GM23248 (cell line): Measurements from ENCODE around the gene GDF9. TPM values are rescaled to one million over a fixed set of nuclear protein-coding genes. Genes with fewer than 3 reads are reported as not detected.

Source experiments
- DNase-seq: peaks from one replicate; pipeline ENCODE4 v3.0.0-alpha.2; 2015
- H2AFZ ChIP-seq: fragments of 200-600 bp; sonication (generic); 2 replicates; pipeline ENCODE4 v1.6.1; 2016; ENCODE audit warnings: antibody characterized with exemption
- H3F3A ChIP-seq: fragments of 200-600 bp; sonication (generic); 2 replicates; pipeline ENCODE4 v1.6.1; 2016; ENCODE audit warnings: mild to moderate bottlenecking, antibody characterized with exemption, mixed run types; ENCODE audit not compliant: insufficient read depth
- H3K27ac ChIP-seq: fragments of 200-600 bp; sonication (generic); 2 replicates; pipeline ENCODE4 v1.5.1; 2016; ENCODE audit warnings: mild to moderate bottlenecking
- H3K27me3 ChIP-seq: fragments of 200-600 bp; sonication (generic); replicated peaks from 2 replicates; pipeline ENCODE4 v1.6.1; 2016; ENCODE audit warnings: mild to moderate bottlenecking; ENCODE audit not compliant: insufficient read depth
- H3K36me3 ChIP-seq: fragments of 200-600 bp; sonication (generic); 2 replicates; pipeline ENCODE4 v1.6.1; 2016; ENCODE audit warnings: low read depth, mild to moderate bottlenecking
- H3K4me1 ChIP-seq: fragments of 200-600 bp; sonication (generic); 2 replicates; pipeline ENCODE4 v1.6.1; 2016; ENCODE audit warnings: mild to moderate bottlenecking; ENCODE audit not compliant: insufficient read depth
- H3K4me2 ChIP-seq: fragments of 200-600 bp; sonication (generic); one replicate; pipeline ENCODE4 v1.6.1; 2016; ENCODE audit warnings: mild to moderate bottlenecking; ENCODE audit not compliant: unreplicated experiment
- H3K4me3 ChIP-seq: fragments of 200-600 bp; sonication (generic); 2 replicates; pipeline ENCODE4 v1.5.1; 2016; ENCODE audit warnings: mild to moderate bottlenecking
- H3K79me2 ChIP-seq: fragments of 200-600 bp; sonication (generic); 2 replicates; pipeline ENCODE4 v1.6.1; 2016; ENCODE audit warnings: mild to moderate bottlenecking; ENCODE audit not compliant: insufficient read depth
- H3K9ac ChIP-seq: fragments of 200-600 bp; sonication (generic); 2 replicates; pipeline ENCODE4 v1.6.1; 2016; ENCODE audit warnings: mild to moderate bottlenecking
- H3K9me2 ChIP-seq: fragments of 200-600 bp; sonication (generic); 2 replicates; pipeline ENCODE4 v1.6.1; 2016; ENCODE audit warnings: mixed run types, mild to moderate bottlenecking, moderate library complexity; ENCODE audit not compliant: insufficient read depth
- H3K9me3 ChIP-seq: fragments of 200-600 bp; sonication (generic); one replicate; pipeline ENCODE4 v1.6.1; 2017; ENCODE audit warnings: low read depth
- H4K20me1 ChIP-seq: fragments of 200-600 bp; sonication (generic); 2 replicates; pipeline ENCODE4 v1.6.0; 2016; ENCODE audit not compliant: insufficient read depth
- EZH2 ChIP-seq: fragments of 200-600 bp; sonication (generic); IDR thresholded peaks from 2 replicates; pipeline ENCODE4 v1.6.1; 2018; ENCODE audit warnings: antibody characterized with exemption, mild to moderate bottlenecking; ENCODE audit not compliant: insufficient read depth, poor library complexity, severe bottlenecking
- EZH2phosphoT487 ChIP-seq: fragments of 200-600 bp; sonication (generic); IDR thresholded peaks from 2 replicates; pipeline ENCODE4 v1.6.1; 2018; ENCODE audit warnings: antibody characterized with exemption, moderate library complexity, mild to moderate bottlenecking, low read depth; ENCODE audit not compliant: insufficient read depth
- WGBS, 2 experiments: methylation state at CpG; one replicate each; pipeline ENCODE4 v1.1.6; 2015 to 2017; ENCODE audit warnings: low lambda C conversion rate in 2 of 2, low coverage in 1 of 2; ENCODE audit errors: missing lambda C conversion rate in 2 of 2; 5-methylcytosine and 5-hydroxymethylcytosine counted together
- in situ Hi-C: fragments of 300-500 bp; cut with MboI; formaldehyde crosslinking; loops from 2 replicates; pipeline ENCODE4 v1.15.0; 2020
- polyA plus RNA-seq: library from polyadenylated mRNA; unstranded; fragments of >200 nt; fragmentation: Nextera tagmentation; extraction: Ambion mirVana; gene quantifications from 2 replicates; pipeline ENCODE4 v1.2.1, GENCODE V29; 2016
- total RNA-seq: library from RNA; depleted of rRNA; stranded (reverse); fragments of >200 nt; shearing (Covaris generic); gene quantifications from 2 replicates; pipeline ENCODE4 v1.2.3, GENCODE V29; 2014

The GDF9 gene
- total and polyA plus RNA-seq, 2 experiments from 2014 or later = 0.32 TPM; not detected in 1

DNA sequence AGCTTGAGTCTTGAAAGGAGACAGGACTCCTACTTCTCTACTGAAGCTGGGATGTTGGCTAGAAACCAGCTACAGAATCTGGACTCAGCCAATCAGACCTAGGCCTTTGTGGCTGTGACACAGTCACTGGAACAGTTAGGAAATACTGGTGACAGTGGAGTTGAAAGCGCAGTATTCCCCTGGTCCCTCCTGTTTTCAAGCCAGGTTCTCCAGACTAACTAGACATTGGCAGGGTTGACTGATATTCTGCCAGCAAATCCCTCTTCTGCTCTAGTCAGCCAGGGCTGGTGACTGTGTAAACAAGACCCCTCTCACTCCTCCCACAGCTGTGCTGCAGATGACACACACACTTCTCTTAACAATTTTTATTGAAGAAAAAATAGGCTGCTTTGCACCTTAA, 44.5 kb downstream of the GDF9 start:
- no peak overlapping the region for H3K27ac ChIP-seq
- DNase-seq = peak; percentile 59
- no peaks in the 10 kb centered on the region for H3K27me3 ChIP-seq
- no peak overlapping the region for H3K9ac ChIP-seq
- no peak overlapping the region for H2AFZ ChIP-seq
- H3K4me2 ChIP-seq = no peak overlapping the region
- no peaks in the 10 kb centered on the region for H4K20me1 ChIP-seq
- H3K9me3 ChIP-seq = no peaks in the 10 kb centered on the region
- WGBS, 2 experiments = 59 to 63% methylated on average over 1 of the region's 1 CpG
- no peaks in the 10 kb centered on the region for H3K9me2 ChIP-seq
- peaks cover 11% of the 10 kb centered on the region for H3F3A ChIP-seq
- TF ChIP-seq EZH2 (no peak), EZH2phosphoT487 (no peak)
- in situ Hi-C loops = loop anchor here (25.0 kb wide), 1 partner anchor 434 kb away; no protein-coding TSS in a partner anchor
- no peak overlapping the region for H3K4me3 ChIP-seq
- no peaks in the 10 kb centered on the region for H3K36me3 ChIP-seq
- no peaks in the 10 kb centered on the region for H3K4me1 ChIP-seq
- no peaks in the 10 kb centered on the region for H3K79me2 ChIP-seq

- Histone ChIP-seq H3F3A (peaks cover 14% of the 10 kb centered on the region), H3K4me1 (no peaks in the 10 kb centered on the region), H3K9ac (no peak overlapping the region), H3K27me3 (no peaks in the 10 kb centered on the region), H3K4me3 (no peak overlapping the region), H3K9me2 (no peaks in the 10 kb centered on the region), H4K20me1 (no peaks in the 10 kb centered on the region), H2AFZ (no peak overlapping the region), H3K4me2 (no peak overlapping the region), H3K36me3 (no peaks in the 10 kb centered on the region), H3K9me3 (no peaks in the 10 kb centered on the region), H3K79me2 (no peaks in the 10 kb centered on the region), H3K27ac (no peak overlapping the region)
- TF ChIP-seq EZH2 = no peak
- no peak for TF ChIP-seq EZH2phosphoT487
- 92 to 96% methylated on average over 3 of the region's 3 CpGs for WGBS, 2 experiments
- in situ Hi-C loops = loop anchor here (25.0 kb wide), 1 partner anchor 434 kb away; no protein-coding TSS in a partner anchor
- DNase-seq = no peak
Measured at GRCh38 chr5:132821350-132821749, 44.9 kb downstream of the GDF9 start.

DNA sequence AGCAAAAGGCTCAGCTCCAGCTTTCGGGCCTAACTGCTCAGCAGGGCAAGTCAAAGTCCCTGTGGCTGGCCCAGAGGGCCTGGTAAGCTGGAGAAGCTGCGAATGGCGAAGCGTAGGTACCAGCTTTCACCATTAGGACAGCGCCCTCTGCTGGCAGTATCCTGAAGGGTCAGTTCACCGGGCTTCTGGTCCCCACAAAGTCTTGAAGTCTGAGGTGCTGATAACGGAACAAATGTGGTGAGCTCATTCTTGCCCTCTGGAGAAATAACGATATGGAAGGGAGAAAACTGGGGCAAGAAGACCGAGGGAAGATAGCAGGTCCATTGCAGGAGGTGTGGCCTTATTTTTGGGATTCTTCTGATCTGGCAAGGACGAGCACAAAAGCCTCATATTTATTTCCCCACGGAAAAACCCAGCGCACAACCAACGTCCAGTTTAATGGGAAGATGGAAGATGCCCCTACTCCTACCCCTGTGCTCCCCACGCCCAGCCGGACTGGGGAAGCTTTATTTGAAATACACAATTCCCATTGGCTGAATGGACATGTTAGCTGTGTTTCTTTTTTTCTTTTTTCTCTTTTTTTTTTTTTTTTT, 46.0 kb downstream of the GDF9 start:
- Histone ChIP-seq H3K9me3 (no peaks in the 10 kb centered on the region), H3K4me2 (no peak overlapping the region), H3F3A (peaks cover 21% of the 10 kb centered on the region), H3K9me2 (no peaks in the 10 kb centered on the region), H3K36me3 (no peaks in the 10 kb centered on the region), H3K9ac (no peak overlapping the region), H3K27me3 (no peaks in the 10 kb centered on the region), H3K4me1 (peaks cover 7% of the 10 kb centered on the region; the same call in 1 of the 2 replicates), H3K79me2 (no peaks in the 10 kb centered on the region), H2AFZ (no peak overlapping the region), H3K4me3 (no peak overlapping the region), H4K20me1 (no peaks in the 10 kb centered on the region), H3K27ac (no peak overlapping the region)
- no peak for TF ChIP-seq EZH2
- no peak for TF ChIP-seq EZH2phosphoT487
- WGBS, 2 experiments = 30 to 33% methylated on average over 15 of the region's 15 CpGs
- in situ Hi-C loops = loop anchor here (25.0 kb wide), 1 partner anchor 433 kb away; no protein-coding TSS in a partner anchor
- DNase-seq = peak; percentile 92

DNA sequence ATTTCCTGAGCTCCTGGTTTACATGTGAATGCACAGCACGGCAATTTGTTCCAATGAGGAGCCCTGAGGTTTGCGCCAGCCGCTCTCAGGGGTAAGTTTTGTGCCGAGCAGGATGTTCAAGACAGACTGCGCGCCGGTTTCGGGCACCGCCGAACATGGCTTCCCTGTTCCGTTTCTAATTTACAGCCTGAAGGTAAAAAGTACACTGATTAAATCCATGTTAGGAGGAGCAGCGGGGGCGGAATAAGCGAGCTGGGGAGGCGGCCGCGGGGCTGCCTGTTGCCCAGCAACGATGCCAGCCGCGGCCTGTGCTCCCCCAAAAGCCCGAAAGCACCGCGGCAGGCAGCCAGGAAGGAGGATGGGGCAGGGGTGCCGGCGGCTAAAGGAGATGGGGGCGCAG, 46.8 kb downstream of the GDF9 start:
- no peaks in the 10 kb centered on the region for H3K27me3 ChIP-seq
- no peak overlapping the region for H3K4me3 ChIP-seq
- in situ Hi-C loops = loop anchor here (25.0 kb wide), 1 partner anchor 432 kb away; no protein-coding TSS in a partner anchor
- H3K27ac ChIP-seq = no peak overlapping the region
- TF ChIP-seq EZH2phosphoT487 (no peak), EZH2 (no peak)
- DNase-seq = no peak
- H3K9me3 ChIP-seq = no peaks in the 10 kb centered on the region
- 66 to 76% methylated on average over 22 to 26 of the region's 26 CpGs for WGBS, 2 experiments
- H3K36me3 ChIP-seq = no peaks in the 10 kb centered on the region
- peaks cover 8% of the 10 kb centered on the region; the same call in 1 of the 2 replicates for H3K4me1 ChIP-seq
- no peak overlapping the region for H3K4me2 ChIP-seq
- no peaks in the 10 kb centered on the region for H3K9me2 ChIP-seq
- H3F3A ChIP-seq = peaks cover 21% of the 10 kb centered on the region
- H3K9ac ChIP-seq = no peak overlapping the region
- H4K20me1 ChIP-seq = no peaks in the 10 kb centered on the region
- H2AFZ ChIP-seq = no peak overlapping the region
- H3K79me2 ChIP-seq = no peaks in the 10 kb centered on the region
